GM19463 (cell line): Measurements from ENCODE around the gene OOEP.
"Not testable (repeated sequence)": the region's sequence is repeated elsewhere in the genome, so short reads cannot be mapped to it uniquely, and the experiment has no call there.

Source experiments
- ATAC-seq: cut with Tn5 transposase; IDR thresholded peaks from one replicate; pipeline ENCODE4 v1.9.1; 2021; ENCODE audit warnings: mild to moderate bottlenecking, moderate library complexity; ENCODE audit not compliant: unreplicated experiment

Gene OOEP

DNA sequence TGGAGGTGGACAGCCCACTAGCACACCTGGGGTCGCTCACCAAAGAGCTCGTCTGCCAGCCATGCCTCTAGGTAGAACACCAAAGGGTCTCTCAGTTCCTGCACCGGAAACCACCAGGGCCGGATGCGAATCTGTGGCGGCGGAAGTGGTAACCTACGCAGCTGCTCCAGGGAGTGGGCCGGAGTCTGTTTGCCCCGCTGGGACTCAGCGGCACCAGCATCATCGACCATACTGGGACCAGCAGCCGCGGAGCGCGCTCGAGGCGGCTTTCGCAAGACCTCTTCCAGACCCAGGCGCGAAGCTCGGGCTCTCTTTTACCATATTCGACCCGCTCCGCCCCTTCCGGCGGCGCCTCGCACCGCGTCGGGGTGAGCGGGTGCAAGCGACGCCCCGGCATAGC lies at the start of gene OOEP:
Gene OOEP, minus strand, starts transcription at position 335 of the 400 bp plus-strand sequence. Its CDS starts 105 bp downstream, at position 230.
- ATAC-seq = no peak

DNA sequence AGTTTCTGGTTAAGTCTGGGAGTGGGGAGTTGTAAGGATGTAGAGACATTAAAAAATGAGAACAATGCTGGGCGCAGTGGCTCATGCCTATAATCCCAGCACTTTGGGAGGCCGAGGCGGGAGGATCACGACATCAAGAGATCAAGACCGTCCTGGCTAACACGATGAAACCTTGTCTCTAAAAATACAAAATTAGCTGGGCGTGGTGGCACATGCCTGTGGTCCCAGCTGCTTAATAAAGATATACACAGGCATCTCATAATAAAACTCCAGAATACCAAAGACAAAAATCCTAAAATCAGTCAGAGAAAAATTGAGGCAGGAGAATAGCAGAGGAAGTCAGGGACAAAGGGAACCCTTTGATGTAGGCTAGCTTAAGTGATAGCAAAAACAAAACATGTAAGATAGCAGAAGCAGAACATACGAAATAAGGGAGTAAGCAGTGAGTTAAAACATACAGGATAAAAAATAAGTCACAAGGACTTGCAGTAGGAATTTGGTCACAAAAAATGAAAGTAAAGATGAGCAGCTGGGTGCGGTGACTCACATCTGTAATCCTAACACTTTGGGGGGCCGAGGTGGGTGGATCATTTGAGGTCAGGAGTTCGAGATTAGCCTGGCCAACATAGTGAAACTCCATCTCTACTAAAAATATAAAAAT lies 48.5 kb upstream of the OOEP start:
- no peak for ATAC-seq

DNA sequence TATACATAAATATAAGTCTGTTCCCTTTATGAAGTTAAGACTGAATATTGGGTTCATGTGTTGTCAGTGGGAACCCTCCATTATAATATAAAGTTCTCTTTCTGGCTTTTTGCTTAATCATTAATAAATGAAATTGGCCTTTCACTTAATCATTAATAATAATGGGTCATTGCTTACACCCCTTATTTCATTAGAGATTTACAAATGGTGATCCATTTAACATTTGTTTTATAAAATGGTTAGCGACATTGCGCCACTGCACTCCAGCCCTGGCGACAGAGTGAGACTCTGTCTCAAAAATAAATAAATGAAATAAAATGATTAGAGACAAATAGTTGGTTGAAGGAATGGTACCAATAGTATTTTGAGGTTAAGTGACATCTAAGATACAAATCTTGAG lies 43.4 kb upstream of the OOEP start:
- no peak for ATAC-seq

DNA sequence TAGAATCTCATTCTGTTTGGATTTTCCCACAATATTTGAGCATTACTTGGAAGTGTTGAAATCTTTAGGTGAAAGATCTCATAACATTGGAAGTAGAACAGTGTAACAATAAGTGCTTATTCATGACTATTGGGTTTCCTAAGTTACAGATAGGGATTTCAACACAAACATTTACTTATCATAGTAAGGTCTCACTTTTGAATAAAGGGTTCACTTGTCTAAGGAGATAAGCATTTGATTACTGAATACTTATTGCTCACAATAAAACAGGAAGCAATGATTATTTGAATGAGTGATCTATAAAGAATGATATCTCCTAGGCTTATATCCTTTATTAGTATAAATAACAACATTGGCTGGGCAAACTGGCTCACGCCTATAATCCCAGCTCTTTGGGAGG lies 39.7 kb upstream of the OOEP start:
- ATAC-seq = no peak

DNA sequence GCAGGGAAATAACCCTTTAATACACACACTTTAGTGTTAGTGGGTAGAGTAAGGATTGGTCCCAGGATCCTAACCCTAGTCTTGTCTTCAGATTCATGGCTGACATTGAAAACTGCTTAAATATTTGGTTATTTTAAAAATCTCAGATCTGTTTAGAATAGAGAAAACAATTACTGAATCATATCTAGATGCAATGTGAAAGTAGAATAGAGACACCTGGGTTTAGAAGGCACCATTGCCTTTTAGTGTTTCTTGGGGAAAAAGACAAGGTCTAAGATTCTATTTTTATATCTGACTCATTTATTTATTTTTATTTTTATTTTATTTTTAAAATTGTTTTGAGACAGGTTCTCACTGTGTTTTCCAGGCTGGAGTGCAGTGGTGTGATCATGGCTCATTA lies 31.0 kb upstream of the OOEP start:
- ATAC-seq = no peak

DNA sequence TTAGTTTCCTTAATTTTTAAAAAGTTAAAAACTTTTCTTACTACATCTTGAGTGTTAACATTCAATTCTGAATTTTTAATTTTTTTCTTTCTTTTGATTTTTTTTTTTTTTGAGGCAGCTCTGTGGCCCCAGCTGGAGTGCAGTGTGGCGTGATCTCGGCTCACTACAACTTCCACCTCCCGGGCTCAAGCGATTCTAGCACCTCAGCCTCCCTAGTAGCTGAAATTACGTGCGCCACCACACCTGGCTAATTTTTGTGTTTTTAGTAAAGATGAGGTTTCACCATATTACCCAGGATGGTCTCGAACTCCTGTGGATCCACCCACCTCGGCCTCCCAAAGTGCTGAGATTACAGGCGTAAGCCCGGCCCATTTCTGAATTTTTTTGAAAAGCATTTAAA lies 26.2 kb upstream of the OOEP start:
- no peak for ATAC-seq

DNA sequence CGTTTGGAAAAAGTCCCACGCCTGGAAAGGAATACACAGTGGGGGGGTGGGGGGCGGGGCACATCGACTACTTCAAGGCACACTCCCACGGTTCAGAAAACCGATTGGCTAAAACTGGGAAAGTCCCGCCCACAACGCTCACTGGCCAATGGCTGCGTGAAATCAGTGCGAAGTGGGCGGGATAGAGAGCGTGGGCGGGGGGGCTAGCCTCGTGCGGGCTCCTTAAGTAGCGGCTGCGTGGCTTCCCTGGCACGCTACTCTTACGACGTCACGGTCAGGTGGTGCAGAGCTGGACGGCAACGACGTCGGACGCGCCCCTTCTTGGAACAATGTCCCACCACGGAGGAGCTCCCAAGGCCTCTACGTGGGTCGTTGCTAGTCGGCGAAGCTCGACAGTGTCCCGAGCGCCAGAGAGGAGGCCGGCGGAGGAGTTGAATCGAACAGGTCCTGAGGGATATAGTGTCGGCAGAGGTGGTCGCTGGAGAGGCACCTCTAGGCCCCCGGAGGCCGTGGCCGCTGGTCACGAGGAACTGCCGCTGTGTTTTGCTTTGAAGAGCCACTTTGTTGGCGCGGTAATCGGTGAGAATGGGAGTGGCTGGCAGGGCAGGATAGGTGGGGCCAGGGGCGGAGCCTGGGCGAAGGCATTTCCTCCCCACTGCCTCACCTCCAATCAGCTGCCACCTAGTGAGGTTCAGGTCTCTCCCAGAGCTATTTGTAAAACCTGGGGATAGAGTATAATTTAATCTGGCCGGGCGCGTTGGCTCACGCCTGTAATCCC lies 25.1 kb upstream of the OOEP start, which contains the start of gene DDX43:
Gene DDX43, plus strand, starts transcription at position 252 of the 778 bp plus-strand sequence. Its CDS starts 78 bp downstream, at position 330.
- no peak for ATAC-seq

DNA sequence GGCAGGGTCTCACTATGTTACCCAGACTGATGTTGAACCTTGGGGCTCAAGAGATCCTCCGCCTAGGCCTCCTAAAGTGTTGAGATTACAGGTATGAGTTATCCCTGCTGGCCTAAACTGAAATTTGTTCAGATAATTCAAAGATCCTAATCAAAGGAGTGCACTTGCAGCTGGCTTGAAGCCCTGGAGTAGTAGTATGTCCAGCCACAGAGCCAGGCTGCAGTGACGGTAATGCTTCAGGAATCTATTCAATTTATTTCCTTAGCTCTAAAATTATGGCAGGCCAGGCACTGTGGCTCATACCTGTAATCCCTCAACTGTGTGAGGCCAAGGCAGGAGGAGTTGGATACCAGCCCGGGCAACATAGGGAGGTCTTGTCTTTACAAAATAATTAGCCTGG lies 23.6 kb upstream of the OOEP start:
- ATAC-seq = no peak

DNA sequence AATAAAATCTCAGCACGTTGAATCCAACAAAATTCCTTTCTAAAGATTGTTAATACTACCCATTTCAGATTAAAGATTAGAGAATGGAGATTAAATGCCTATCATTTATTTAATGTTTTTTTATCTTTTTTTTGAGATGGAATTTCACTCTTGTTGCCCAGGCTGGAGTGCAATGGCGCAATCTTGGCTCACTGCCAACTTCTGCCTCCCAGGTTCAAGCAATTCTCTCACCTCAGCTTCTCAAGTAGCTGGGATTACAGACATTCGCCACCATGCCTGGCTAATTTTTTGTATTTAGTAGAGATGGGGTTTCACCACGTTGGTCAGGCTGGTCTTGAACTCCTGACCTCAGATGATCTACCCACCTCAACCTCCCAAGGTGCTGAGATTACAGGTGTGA lies 22.5 kb upstream of the OOEP start:
- not testable (repeated sequence) for ATAC-seq

DNA sequence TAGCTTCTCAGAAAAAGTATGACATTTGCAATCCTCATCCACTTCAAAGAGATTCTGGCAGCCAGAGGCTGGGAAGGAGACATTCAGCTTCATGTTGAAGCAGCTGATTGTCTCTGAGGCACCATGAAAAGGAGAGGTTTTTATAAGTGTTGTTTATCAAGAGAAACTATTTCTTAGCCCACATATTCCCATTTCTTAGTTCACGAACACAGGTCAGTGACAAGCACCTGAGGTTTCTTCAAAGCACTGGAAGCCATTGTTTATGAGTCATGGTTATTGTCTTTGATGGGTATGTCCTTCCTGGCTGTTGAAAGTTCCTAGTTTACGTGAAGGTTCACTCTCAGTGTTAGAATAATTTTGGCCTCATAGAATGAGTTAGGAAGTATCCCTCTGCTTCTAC lies 22.0 kb upstream of the OOEP start:
- no peak for ATAC-seq

DNA sequence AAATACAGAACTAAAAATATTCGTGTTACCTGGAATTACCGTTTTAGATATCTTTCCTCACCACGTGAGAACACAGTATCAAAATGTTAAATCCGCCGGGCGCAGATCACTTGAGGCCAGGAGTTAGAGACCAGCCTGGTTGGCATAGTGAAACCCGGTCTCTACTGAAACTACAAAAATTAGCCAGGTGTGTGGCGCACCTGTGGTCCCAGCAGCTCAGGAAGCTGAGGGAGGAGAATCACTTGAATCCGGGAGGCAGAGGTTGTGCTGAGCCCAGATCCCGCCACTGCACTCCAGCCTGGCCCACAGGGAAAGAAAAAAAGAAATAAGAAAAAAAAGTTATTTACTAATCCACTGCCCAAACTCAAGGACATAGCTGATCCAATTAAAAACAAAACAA lies 20.2 kb upstream of the OOEP start:
- ATAC-seq = no peak

DNA sequence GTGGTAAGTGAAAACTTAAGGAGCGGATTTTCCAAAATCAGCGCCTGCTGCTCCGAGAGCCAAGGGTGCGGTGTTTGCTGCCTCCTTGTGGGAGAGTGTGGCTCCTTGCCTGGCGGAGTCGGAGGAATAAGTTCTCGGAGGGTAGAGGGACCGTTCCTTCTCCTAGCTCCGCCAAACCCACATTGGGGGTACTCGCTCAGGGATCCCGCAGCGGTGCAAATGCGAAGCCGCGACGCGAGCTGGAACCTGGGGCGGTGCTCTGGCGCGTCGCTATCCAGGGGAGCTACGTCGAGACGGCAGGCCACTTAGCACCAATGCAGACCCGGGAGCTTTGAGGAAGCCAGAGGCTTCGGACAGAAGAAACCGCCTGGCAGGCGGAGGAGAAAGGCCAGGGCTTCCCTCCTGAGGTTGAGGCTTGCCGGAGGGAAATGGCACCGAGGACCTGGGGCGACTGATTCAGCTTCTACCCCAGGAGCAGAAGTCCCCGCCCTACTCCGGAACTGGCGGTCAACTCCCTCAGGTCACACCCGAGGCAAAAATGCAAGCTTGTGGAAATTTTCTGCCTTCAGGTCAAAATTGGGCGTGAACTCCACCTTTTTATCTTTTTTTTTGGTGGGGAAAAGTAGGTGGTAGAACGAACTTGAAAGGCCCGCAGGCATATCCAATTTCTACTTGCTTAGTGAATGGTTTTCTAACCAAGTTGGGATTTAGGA lies 19.3 kb upstream of the OOEP start:
- peak; percentile 80 for ATAC-seq

DNA sequence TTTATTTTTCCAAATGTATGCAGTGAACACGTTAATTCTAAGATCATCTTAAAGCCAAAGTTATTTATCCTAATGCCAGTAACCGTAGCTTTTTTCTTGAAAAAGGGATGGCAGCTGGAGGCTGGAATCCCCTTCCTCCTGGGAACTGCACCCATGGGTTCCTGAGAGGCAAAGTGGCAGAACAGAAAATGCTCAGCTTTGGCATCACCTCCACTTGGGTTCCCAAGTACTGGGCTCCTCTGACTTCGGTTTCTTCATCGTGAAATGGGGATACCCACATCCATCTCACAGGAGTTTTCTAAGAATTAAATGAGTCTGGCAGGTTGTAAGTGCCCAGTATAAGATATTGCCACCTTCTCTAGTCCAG lies 18.7 kb upstream of the OOEP start:
- peak; percentile 23 for ATAC-seq

DNA sequence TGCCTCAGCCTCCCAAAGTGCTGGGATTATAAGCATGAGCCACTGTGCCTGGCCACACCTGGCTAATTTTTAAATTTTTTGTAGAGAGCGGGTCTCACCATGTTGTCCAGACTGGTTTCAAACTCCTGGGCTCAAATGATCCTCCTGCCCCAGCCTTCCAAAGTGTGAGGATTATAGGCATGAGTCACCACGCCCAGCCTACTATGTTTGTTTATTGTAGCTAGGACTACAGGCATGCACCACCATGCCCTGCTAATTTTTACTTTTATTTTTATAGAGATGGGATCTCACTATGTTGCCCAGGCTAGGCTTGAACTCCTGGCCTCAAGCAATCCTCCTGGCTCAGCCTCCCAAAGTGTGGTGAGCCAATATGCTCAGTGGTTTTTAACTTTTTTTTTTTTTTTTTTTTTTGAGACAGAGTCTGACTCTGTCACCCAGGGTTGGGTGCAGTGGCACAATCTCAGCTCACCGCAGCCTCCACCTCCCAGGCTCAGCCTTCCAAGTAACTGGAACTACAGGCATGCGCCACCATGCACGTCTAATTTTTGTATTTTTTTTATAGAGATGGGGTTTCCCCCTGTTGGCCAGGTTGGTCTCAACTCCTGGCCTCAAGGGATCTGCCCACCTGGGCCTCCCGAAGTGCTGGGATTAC lies 12.9 kb upstream of the OOEP start:
- ATAC-seq = no peak

DNA sequence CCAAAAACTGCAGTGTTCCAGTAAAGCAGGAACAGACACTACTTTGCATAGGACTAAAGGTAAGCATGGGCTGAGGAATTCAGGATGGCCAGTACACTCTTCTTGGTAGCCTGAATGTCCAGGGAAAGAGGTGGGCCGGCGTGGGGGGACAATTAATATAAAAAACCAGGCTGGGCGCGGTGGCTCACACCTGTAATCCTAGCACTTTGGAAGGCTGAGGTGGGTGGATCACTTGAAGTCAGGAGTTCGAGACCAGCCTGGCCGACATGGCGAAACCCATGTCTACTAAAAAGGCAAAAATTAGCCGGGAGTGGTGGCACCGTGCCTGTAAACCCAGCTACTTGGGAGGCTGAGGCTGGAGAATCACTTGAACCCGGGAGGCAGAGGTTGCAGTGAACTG lies 11.8 kb upstream of the OOEP start:
- not testable (repeated sequence) for ATAC-seq

DNA sequence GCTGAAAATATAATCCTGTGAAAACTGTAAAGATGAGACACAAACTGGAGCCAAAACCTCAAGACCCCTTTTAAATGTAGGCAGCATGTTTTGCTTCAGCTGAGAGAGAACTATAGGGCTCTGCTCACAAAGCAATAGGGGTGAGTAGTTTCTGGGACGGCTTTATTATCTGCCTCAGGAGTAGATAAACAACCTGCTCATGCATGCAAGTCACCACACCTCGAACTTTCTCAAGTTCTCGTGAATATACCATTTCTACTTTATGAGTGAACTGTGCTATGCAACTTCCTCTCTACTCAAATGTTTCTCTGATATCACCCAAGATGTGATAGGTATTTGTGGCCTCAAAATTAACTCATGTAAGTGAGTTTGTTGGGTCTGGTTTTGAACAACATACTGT lies 7.5 kb upstream of the OOEP start:
- ATAC-seq = no peak

DNA sequence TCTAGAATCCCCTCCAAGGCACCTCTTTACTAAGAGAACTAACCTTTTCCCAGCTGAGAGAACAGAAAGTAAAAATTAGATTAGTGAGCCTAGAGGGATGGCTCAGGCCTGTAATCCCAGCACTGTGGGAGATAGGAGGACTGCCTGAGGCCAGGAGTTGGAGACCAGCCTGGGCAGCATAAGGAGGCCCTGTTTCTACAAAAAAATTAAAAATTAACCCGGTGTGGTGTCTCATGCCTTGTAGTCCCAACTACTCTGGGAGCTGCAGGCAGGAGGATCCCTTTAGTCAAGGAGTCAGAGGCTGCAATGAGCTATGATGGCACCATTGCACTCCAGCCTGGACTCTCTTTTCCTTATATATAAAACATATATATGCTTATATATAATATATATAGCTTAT lies 5.5 kb upstream of the OOEP start:
- ATAC-seq = no peak

DNA sequence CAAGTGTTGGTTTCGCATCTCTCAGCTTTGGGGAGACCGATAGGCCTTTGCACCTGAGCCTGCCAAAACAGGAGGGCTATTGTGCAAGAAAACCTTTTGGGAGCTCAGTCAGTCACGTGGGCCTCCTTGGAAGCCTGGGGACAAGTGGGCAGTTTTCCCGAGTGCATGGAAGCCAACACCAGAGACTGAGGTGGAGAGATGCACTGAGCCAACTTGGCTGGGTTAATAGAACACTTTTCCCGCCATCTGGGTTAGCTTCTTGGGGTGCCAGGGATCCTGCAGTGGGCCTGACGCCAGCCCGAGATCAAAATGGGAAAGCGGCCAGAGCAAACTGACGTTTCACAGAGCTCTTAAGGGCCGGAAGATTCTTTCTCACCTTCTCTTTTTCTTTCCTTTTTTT lies 2.8 kb upstream of the OOEP start:
- ATAC-seq = no peak

DNA sequence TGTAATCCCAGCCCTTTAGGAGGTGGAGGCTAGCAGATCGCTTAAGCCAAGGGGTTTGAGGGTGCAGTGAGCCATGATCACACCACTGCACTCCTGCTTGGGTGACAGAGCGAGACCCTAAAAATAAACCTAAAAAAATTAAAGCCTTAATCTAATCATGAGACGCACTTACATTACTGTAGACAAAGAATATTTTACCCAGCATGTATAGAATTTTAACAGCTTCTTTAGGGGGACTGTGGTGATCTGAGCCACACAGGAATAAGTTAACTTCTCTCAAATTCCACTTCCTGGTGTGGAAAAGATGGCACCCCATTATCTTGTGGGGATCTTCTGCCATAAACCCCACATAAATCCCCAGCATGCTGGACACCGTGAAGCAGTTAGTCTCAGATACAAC lies 2.3 kb upstream of the OOEP start:
- no peak for ATAC-seq

DNA sequence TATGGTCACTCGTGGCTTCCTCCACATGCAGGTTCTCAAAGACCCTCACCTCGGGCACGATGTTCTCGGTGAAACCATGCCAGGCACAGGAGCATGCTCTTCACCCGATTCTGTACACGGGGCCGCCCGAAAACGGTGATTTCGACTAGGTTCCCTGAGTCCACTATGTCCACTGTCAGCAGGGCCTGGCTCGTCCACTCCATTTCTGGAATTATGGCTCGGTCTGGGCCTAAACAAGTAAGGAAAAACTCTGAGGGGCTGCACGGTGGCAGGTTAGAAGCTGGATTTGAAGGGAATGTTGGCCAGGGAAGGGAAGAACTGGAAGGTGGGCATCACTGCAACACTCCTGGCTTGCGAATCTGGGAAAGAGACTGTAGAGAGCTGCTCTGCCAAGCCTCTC lies 540 bp downstream of the OOEP start:
- no peak for ATAC-seq

DNA sequence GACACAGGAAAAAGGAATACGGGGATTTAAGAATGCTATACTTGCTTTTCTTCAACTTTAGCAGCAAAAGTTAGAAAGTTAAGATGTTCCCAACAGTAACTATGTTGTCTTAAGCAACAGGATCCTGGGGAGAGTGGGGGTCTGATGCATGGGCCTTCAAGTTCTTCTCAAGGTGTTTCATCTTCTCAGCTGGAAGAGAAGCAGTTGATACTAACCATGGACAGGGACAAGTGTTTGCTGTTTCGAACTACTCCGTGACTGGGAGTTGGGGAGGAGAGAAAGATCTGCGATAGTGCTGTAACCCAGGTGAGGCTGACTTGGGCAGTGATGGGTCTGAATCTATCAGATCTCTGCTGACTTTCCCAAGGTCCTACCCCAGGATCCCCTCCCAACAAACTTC lies 1.0 kb downstream of the OOEP start:
- ATAC-seq = no peak
